Liver (tissue), 9 donors: ENCODE measurements around the gene RASD2. TPM values are rescaled to one million over a fixed set of nuclear protein-coding genes. Genes with fewer than 3 reads are reported as not detected.
"Not testable (repeated sequence)": the region's sequence is repeated elsewhere in the genome, so short reads cannot be mapped to it uniquely, and the experiment has no call there.

Source experiments
- DNase-seq: peaks from one replicate; pipeline ENCODE4 v3.0.0-alpha.2; 2017; ENCODE audit warnings: low spot score
- H3K27ac ChIP-seq, 2 donors: one replicate each; pipeline ENCODE4 v1.7.0; 2013; ENCODE audit warnings: inconsistent platforms in 2 of 2, low read length in 2 of 2, control low read depth in 1 of 2, low read depth in 1 of 2, mild to moderate bottlenecking in 1 of 2
- H3K27me3 ChIP-seq, 4 donors: one replicate each; pipeline versions ENCODE4 v1.6.1 to v1.7.0; 2013; ENCODE audit warnings: low read length in 3 of 4, inconsistent platforms in 1 of 4, mild to moderate bottlenecking in 1 of 4, moderate library complexity in 1 of 4; ENCODE audit not compliant: control insufficient read depth in 4 of 4, insufficient read depth in 4 of 4
- H3K36me3 ChIP-seq, 4 donors: one replicate each; pipeline versions ENCODE4 v1.6.1 to v1.7.0; 2013; ENCODE audit warnings: low read length in 3 of 4, mild to moderate bottlenecking in 3 of 4, low read depth in 1 of 4, moderate library complexity in 1 of 4; ENCODE audit not compliant: control insufficient read depth in 4 of 4, insufficient read depth in 3 of 4
- H3K4me1 ChIP-seq, 4 donors: one replicate each; pipeline versions ENCODE4 v1.6.1 to v1.7.0; 2013; ENCODE audit warnings: low read length in 3 of 4, mild to moderate bottlenecking in 3 of 4, moderate library complexity in 1 of 4; ENCODE audit not compliant: control insufficient read depth in 4 of 4, insufficient read depth in 4 of 4
- H3K4me3 ChIP-seq, 3 donors: one replicate each; pipeline versions ENCODE4 v1.6.1 to v1.7.0; 2013; ENCODE audit warnings: low read length in 3 of 3, control low read depth in 1 of 3, low read depth in 1 of 3, mild to moderate bottlenecking in 1 of 3
- H3K9ac ChIP-seq, 2 donors: one replicate each; pipeline ENCODE4 v1.7.0; 2013; ENCODE audit warnings: low read length in 2 of 2, mild to moderate bottlenecking in 2 of 2, moderate library complexity in 2 of 2, control low read depth in 1 of 2, low read depth in 1 of 2
- H3K9me3 ChIP-seq, 4 donors: one replicate each; pipeline versions ENCODE4 v1.6.1 to v1.7.0; 2013; ENCODE audit warnings: low read length in 3 of 4; ENCODE audit not compliant: control insufficient read depth in 4 of 4
- FOXA1 ChIP-seq: IDR thresholded peaks from 2 replicates; pipeline ENCODE4 v1.6.1; 2016; ENCODE audit warnings: antibody characterized with exemption
- GABPA ChIP-seq, 2 donors: IDR thresholded peaks in 1 of 2; conservative IDR thresholded peaks in 1 of 2; 2 replicates each; pipeline ENCODE4 v1.6.1; 2016; ENCODE audit warnings: antibody characterized with exemption in 2 of 2, mild to moderate bottlenecking in 1 of 2, moderate library complexity in 1 of 2
- HNF4A ChIP-seq, 2 donors: conservative IDR thresholded peaks; 2 replicates each; pipeline ENCODE4 v1.6.1; 2016; ENCODE audit warnings: antibody characterized with exemption in 2 of 2, mild to moderate bottlenecking in 2 of 2
- HNF4G ChIP-seq: IDR thresholded peaks from 2 replicates; pipeline ENCODE4 v1.6.1; 2016; ENCODE audit warnings: antibody characterized with exemption
- JUND ChIP-seq, 2 donors: IDR thresholded peaks; 2 replicates each; pipeline ENCODE4 v1.6.1; 2016; ENCODE audit warnings: antibody characterized with exemption in 2 of 2
- NR2F2 ChIP-seq: IDR thresholded peaks from 2 replicates; pipeline ENCODE4 v1.6.1; 2016; ENCODE audit warnings: antibody characterized with exemption
- RAD21 ChIP-seq, 2 donors: IDR thresholded peaks; 2 replicates each; pipeline ENCODE4 v1.6.1; 2016; ENCODE audit warnings: antibody characterized with exemption in 2 of 2, mild to moderate bottlenecking in 2 of 2
- REST ChIP-seq: IDR thresholded peaks from 2 replicates; pipeline ENCODE4 v1.6.1; 2016; ENCODE audit warnings: antibody characterized with exemption, mild to moderate bottlenecking
- RXRA ChIP-seq, 2 donors: IDR thresholded peaks; 2 replicates each; pipeline ENCODE4 v1.6.1; 2017 to 2018; ENCODE audit warnings: antibody characterized with exemption in 2 of 2, mild to moderate bottlenecking in 1 of 2
- SP1 ChIP-seq: IDR thresholded peaks from 2 replicates; pipeline ENCODE4 v1.6.1; 2018; ENCODE audit warnings: antibody characterized with exemption, mild to moderate bottlenecking
- TAF1 ChIP-seq: conservative IDR thresholded peaks from 2 replicates; pipeline ENCODE4 v1.6.1; 2016; ENCODE audit warnings: antibody characterized with exemption, mild to moderate bottlenecking
- YY1 ChIP-seq: IDR thresholded peaks from 2 replicates; pipeline ENCODE4 v1.6.1; 2016; ENCODE audit warnings: antibody characterized with exemption, mild to moderate bottlenecking
- ZBTB33 ChIP-seq: IDR thresholded peaks from 2 replicates; pipeline ENCODE4 v1.6.1; 2016; ENCODE audit warnings: antibody characterized with exemption
- WGBS: extraction: QIAGEN DNeasy Blood & Tissue Kit; methylation state at CpG from one replicate; pipeline ENCODE4 v1.1.7; 2013; 5-methylcytosine and 5-hydroxymethylcytosine counted together
- polyA plus RNA-seq, 2 donors: library from polyadenylated mRNA; stranded (reverse) in 1 of 2; unstranded in 1 of 2; fragments of 200-250 nt in 1 of 2; fragments of >200 nt in 1 of 2; fragmentation: Nextera tagmentation in 1 of 2; extraction: Ambion mirVana in 1 of 2; gene quantifications; one replicate each; pipeline versions ENCODE4 v1.2.1 to v1.2.3, GENCODE V29; 2013 to 2015
- total RNA-seq, 2 donors: library from RNA; depleted of rRNA; stranded (reverse); fragments of >200 nt; gene quantifications; one replicate each; pipeline ENCODE4 v1.2.3, GENCODE V29; 2014
- TF ChIP-seq, protein P1 (sequence below): IDR thresholded peaks from 2 replicates; pipeline ENCODE4 v1.6.1; 2016; ENCODE audit warnings: antibody characterized with exemption
- TF ChIP-seq, protein P2 (sequence below): IDR thresholded peaks from 2 replicates; pipeline ENCODE4 v1.6.1; 2016; ENCODE audit warnings: antibody characterized with exemption
- donor health status: healthy.
- donor health status: healthy.
- donor health status: healthy.
- donor health status: healthy.
- donor health status: healthy.

Gene RASD2
- total and polyA plus RNA-seq, 4 donors: under 0.01 to 0.05 TPM; not detected in 2

DNA sequence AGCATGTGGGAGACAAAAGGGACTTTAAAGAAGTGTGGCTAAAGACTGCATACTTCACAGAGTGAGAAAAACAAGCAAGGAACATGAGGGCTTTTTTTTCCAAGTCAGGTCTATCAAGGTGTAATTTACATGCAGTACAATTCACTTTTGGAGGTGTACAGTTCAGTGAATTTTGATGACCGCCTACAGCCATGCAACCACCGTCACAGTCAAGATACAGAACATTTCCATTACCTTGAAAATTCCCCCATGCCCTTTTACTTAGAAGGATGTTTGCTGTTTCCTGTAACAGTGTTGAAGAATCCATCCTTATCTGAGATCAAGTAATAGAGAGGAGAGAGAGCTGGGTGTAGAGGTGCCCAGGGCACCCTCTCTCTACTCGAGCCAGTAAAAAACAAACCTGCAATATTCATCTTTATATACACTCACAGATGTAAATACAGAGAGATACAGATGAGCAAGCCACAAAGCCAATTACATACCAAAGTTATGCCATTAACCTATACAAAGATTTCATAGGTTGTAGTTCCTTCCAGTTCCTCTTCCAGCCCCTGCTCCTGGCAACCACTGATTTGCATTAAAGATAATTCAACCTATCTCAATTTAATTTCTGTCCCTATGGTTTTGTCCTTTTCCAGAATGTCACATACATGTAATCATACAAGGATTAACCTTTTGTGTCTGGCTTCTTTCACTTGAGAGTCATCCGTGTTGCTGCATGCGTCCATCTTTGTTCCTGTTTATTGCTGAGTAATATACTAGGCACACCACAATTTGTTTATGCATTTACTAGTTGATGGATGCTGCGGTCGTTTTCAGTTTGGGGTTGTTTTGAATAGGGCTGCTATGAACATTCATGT, 35.0 kb upstream of the RASD2 start (continued):
- TF ChIP-seq ZBTB33 (no peak), RXRA (IDR thresholded peaks at IDR 0.05) (no peak), FOXA1 (no peak)

DNA sequence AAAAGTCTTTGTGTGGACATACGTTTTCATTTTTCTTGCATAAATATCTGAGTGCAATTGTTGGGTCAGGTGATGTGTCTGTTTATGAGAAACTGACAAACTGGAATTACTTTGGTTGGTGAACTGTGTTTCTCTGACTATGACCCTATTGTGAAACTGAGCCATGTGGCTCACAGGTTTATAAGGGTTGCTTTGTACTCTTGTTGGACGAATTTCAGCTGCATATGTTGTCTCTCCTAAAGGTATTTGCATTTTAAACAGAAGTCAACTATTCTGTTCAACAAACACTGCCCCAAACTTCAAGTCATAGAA, 34.4 kb upstream of the RASD2 start:
- 43% methylated on average over 2 of the region's 2 CpGs for WGBS
- no peak for DNase-seq
- TF ChIP-seq ZBTB33: no peak
- no peak for TF ChIP-seq NR2F2
- no peak for TF ChIP-seq SP1
- TF ChIP-seq RAD21 (IDR thresholded peaks at IDR 0.05): no peak
- TF ChIP-seq GABPA (IDR thresholded peaks at IDR 0.05 in 1 of 2, conservative IDR thresholded peaks at IDR 0.05 in 1 of 2): no peak
- no peak for TF ChIP-seq JUND (IDR thresholded peaks at IDR 0.05)
- no peak for TF ChIP-seq FOXA1
- TF ChIP-seq HNF4A (conservative IDR thresholded peaks at IDR 0.05): no peak
- TF ChIP-seq REST: no peak
- TF ChIP-seq, protein P1, sequence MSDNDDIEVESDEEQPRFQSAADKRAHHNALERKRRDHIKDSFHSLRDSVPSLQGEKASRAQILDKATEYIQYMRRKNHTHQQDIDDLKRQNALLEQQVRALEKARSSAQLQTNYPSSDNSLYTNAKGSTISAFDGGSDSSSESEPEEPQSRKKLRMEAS: no peak
- no peak for TF ChIP-seq YY1
- TF ChIP-seq TAF1: no peak
- no peak for TF ChIP-seq HNF4G
- TF ChIP-seq, protein P2, sequence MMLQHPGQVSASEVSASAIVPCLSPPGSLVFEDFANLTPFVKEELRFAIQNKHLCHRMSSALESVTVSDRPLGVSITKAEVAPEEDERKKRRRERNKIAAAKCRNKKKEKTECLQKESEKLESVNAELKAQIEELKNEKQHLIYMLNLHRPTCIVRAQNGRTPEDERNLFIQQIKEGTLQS: no peak
- H3K4me1 ChIP-seq: no peaks in the 10 kb centered on the region
- no peak overlapping the region for H3K4me3 ChIP-seq
- H3K9ac ChIP-seq: no peak overlapping the region
- H3K27me3 ChIP-seq: peaks cover 0 to 7% (median 0%) of the 10 kb centered on the region in 4 donors
- H3K36me3 ChIP-seq: no peaks in the 10 kb centered on the region
- H3K27ac ChIP-seq: no peak overlapping the region
- no peaks in the 10 kb centered on the region for H3K9me3 ChIP-seq

GRCh38 chr22:35507851-35508250, 32.8 kb upstream of the RASD2 start:
- not testable (repeated sequence) for DNase-seq, H3K4me1 ChIP-seq, H3K27me3 ChIP-seq, H3K9me3 ChIP-seq, H3K36me3 ChIP-seq, H3K9ac ChIP-seq, H3K4me3 ChIP-seq, H3K27ac ChIP-seq
- WGBS: 86% methylated on average over 7 of the region's 7 CpGs
